HG03571 (cell line): ENCODE measurements around the gene LEFTY1.

ENCODE experiments used
- ATAC-seq: cut with Tn5 transposase; IDR thresholded peaks from one replicate; pipeline ENCODE4 v1.9.1; 2021; ENCODE audit not compliant: unreplicated experiment

LEFTY1 gene

GRCh38 chr1:225873281-225873850 is 15.6 kb downstream of the LEFTY1 start:
- no peak for ATAC-seq

GRCh38 chr1:225872075-225872430 is 16.9 kb downstream of the LEFTY1 start:
- no peak for ATAC-seq

GRCh38 chr1:225871359-225872074 is 17.4 kb downstream of the LEFTY1 start:
- no peak for ATAC-seq

GRCh38 chr1:225870911-225871310 is 18.0 kb downstream of the LEFTY1 start:
- no peak for ATAC-seq

- no peak for ATAC-seq
These were observed 20.2 kb downstream of the LEFTY1 start for GRCh38 chr1:225868631-225869330.

- no peak for ATAC-seq
These were observed 22.0 kb downstream of the LEFTY1 start for GRCh38 chr1:225866981-225867380.

GRCh38 chr1:225866061-225866837 is 22.7 kb downstream of the LEFTY1 start:
- ATAC-seq: no peak

GRCh38 chr1:225865514-225865913 is 23.4 kb downstream of the LEFTY1 start:
- no peak for ATAC-seq

- ATAC-seq: no peak
These were observed 25.8 kb downstream of the LEFTY1 start for GRCh38 chr1:225863167-225863566.

GRCh38 chr1:225862581-225862950 is 26.4 kb downstream of the LEFTY1 start:
- no peak for ATAC-seq

- no peak for ATAC-seq
These were observed 26.9 kb downstream of the LEFTY1 start for GRCh38 chr1:225861834-225862580.

GRCh38 chr1:225860876-225861441 is 28.0 kb downstream of the LEFTY1 start:
- no peak for ATAC-seq

GRCh38 chr1:225860107-225860506 is 28.8 kb downstream of the LEFTY1 start:
- ATAC-seq: no peak

GRCh38 chr1:225859151-225859550 is 29.8 kb downstream of the LEFTY1 start:
- no peak for ATAC-seq

- no peak for ATAC-seq
These were observed 31.7 kb downstream of the LEFTY1 start for GRCh38 chr1:225857256-225857655.

GRCh38 chr1:225855503-225856300 is 33.2 kb downstream of the LEFTY1 start:
- no peak for ATAC-seq

- no peak for ATAC-seq
These were observed 35.5 kb downstream of the LEFTY1 start for GRCh38 chr1:225853441-225853840.

GRCh38 chr1:225852413-225853124 is 36.4 kb downstream of the LEFTY1 start:
- ATAC-seq: no peak

- peak; percentile 48 for ATAC-seq
These were observed 37.1 kb downstream of the LEFTY1 start for GRCh38 chr1:225851805-225852204.
